Measurements from ENCODE around the gene ATP4B. TPM values are rescaled to one million over a fixed set of nuclear protein-coding genes. Genes with fewer than 3 reads are reported as not detected.
A peak's percentile ranks its signal among the peaks of the same experiment; 100 is the strongest.

ATP4B gene
- total RNA-seq, 4 donors from 2014 or later, result not detected

GRCh38 chr13:113669231-113669754, 11.3 kb upstream of the ATP4B start:
- no peaks in the 10 kb centered on the region for H3K9me3 ChIP-seq
- H3K4me3 ChIP-seq, result no peak overlapping the region
- H3K36me3 ChIP-seq, result no peaks in the 10 kb centered on the region
- no peak overlapping the region for H3K27ac ChIP-seq
- no peak for TF ChIP-seq POLR2A (IDR thresholded peaks at IDR 0.05)
- TF ChIP-seq CTCF (IDR thresholded peaks at IDR 0.05), result no peak
- H3K4me1 ChIP-seq, result no peaks in the 10 kb centered on the region
- DNase-seq, result peak in 2 of 3 donors; percentile 30 to 41
- no peaks in the 10 kb centered on the region for H3K27me3 ChIP-seq

GRCh38 chr13:113668491-113668971, 10.5 kb upstream of the ATP4B start:
- H3K4me1 ChIP-seq, result no peaks in the 10 kb centered on the region
- H3K27ac ChIP-seq, result no peak overlapping the region
- TF ChIP-seq CTCF (IDR thresholded peaks at IDR 0.05), result no peak
- no peaks in the 10 kb centered on the region for H3K36me3 ChIP-seq
- DNase-seq, result peak in 2 of 3 donors; percentile 38 to 41
- no peak overlapping the region for H3K4me3 ChIP-seq
- H3K9me3 ChIP-seq, result no peaks in the 10 kb centered on the region
- H3K27me3 ChIP-seq, result no peaks in the 10 kb centered on the region

GRCh38 chr13:113667771-113668490, 9.9 kb upstream of the ATP4B start:
- Histone ChIP-seq H3K4me1 (no peaks in the 10 kb centered on the region), H3K27me3 (no peaks in the 10 kb centered on the region), H3K27ac (no peak overlapping the region), H3K36me3 (no peaks in the 10 kb centered on the region), H3K9me3 (no peaks in the 10 kb centered on the region), H3K4me3 (no peak overlapping the region)
- TF ChIP-seq CTCF (IDR thresholded peaks at IDR 0.05), result no peak
- TF ChIP-seq POLR2A (IDR thresholded peaks at IDR 0.05), result no peak
- peak in 2 of 3 donors; percentile 37 to 39 for DNase-seq

DNA sequence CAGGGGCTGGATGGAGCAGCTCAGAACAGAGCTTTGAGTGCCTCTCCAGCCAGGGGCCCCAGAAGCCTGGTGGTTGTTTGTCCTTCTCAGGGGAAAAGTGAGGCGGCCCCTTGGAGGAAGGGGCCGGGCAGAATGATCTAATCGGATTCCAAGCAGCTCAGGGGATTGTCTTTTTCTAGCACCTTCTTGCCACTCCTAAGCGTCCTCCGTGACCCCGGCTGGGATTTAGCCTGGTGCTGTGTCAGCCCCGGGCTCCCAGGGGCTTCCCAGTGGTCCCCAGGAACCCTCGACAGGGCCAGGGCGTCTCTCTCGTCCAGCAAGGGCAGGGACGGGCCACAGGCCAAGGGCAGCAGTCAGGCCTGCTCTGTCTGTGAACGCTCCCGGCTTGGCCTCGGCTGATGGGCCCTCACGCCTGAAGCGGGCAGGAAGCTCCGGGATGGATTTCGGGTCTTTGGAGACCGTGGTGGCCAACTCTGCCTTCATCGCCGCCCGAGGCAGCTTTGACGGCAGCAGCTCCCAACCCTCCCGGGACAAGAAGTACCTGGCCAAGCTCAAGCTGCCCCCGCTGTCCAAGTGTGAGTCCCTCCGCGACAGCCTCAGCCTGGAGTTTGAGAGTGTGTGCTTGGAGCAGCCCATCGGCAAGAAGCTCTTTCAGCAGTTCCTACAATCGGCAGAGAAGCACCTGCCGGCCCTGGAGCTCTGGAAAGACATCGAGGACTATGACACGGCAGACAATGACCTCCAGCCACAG, 9.1 kb upstream of the ATP4B start, which contains the start of gene GRK1:
Gene GRK1, plus strand, starts transcription at position 269 of the 751 bp plus-strand sequence. Its CDS starts 168 bp downstream, at position 437.
- Histone ChIP-seq H3K27me3 (no peaks in the 10 kb centered on the region), H3K4me3 (no peak within 1 kb of the TSS), H3K27ac (no peak within 1 kb of the TSS), H3K4me1 (no peaks in the 10 kb centered on the region), H3K9me3 (no peaks in the 10 kb centered on the region), H3K36me3 (no peaks in the 10 kb centered on the region)
- DNase-seq, result peak in 2 of 3 donors; percentile 43
- no peak for TF ChIP-seq CTCF (IDR thresholded peaks at IDR 0.05)
- no peak for TF ChIP-seq POLR2A (IDR thresholded peaks at IDR 0.05)

DNA sequence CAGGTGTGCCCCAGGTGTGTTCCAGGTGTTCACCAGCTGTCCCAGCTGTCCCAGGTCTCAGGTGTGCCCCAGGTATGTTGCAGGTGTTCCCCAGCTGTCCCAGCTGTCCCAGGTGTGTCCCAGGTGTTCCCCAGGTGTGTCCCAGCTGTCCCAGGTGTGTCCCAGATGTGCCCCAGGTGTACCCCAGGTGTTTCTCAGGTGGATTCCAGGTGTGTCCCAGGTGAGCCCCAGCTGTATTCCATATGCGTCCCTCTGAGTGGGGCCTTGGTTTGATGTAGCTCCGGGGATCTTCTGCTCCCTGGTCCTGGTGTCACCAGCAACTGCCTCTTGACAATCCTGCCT, 8.3 kb upstream of the ATP4B start:
- no peaks in the 10 kb centered on the region for H3K9me3 ChIP-seq
- H3K4me1 ChIP-seq, result no peaks in the 10 kb centered on the region
- H3K27ac ChIP-seq, result no peak overlapping the region
- DNase-seq, result peak in 2 of 3 donors; percentile 13 to 28
- no peaks in the 10 kb centered on the region for H3K36me3 ChIP-seq
- no peaks in the 10 kb centered on the region for H3K27me3 ChIP-seq
- TF ChIP-seq CTCF (IDR thresholded peaks at IDR 0.05) (no peak), POLR2A (IDR thresholded peaks at IDR 0.05) (no peak)
- H3K4me3 ChIP-seq, result no peak overlapping the region
